DND-41 (cell line): ENCODE data around the gene NAV3.

ENCODE experiments used
- ATAC-seq: fragments of 200-7000 bp; cut with Tn5 transposase; 3 replicates; pipeline ENCODE4 v1.9.1; 2021; ENCODE audit warnings: low read depth; ENCODE audit not compliant: insufficient read depth
- DNase-seq: peaks from one replicate; pipeline ENCODE4 v3.0.0-alpha.2; 2020
- H2AFZ ChIP-seq: 2 replicates; pipeline ENCODE4 v1.6.0; 2012; ENCODE audit warnings: low read depth, low read length
- H3K27ac ChIP-seq: 2 replicates; pipeline ENCODE4 v1.5.1; 2012; ENCODE audit warnings: low read length, inconsistent platforms
- H3K27me3 ChIP-seq: fragments of 200-600 bp; sonication (generic); 2 replicates; pipeline ENCODE4 v1.6.0; 2012; ENCODE audit warnings: low read length, mild to moderate bottlenecking, inconsistent platforms; ENCODE audit not compliant: insufficient read depth, poor library complexity
- H3K36me3 ChIP-seq: 2 replicates; pipeline ENCODE4 v1.5.1; 2012; ENCODE audit warnings: low read length, inconsistent platforms; ENCODE audit not compliant: insufficient read depth
- H3K4me1 ChIP-seq: 2 replicates; pipeline ENCODE4 v1.5.1; 2012; ENCODE audit warnings: mild to moderate bottlenecking, low read length; ENCODE audit not compliant: insufficient read depth
- H3K4me2 ChIP-seq: 2 replicates; pipeline ENCODE4 v1.6.0; 2012; ENCODE audit warnings: mild to moderate bottlenecking, moderate library complexity, low read length, inconsistent platforms; ENCODE audit not compliant: insufficient read depth
- H3K4me3 ChIP-seq, 2 experiments: fragments of 200-600 bp in 1 of 2; shearing (Covaris generic) in 1 of 2; 2 replicates each; pipeline ENCODE4 v1.5.1; 2012 to 2016; ENCODE audit warnings: inconsistent platforms in 2 of 2, low read length in 2 of 2, mild to moderate bottlenecking in 2 of 2, low read depth in 1 of 2, moderate library complexity in 1 of 2
- H3K79me2 ChIP-seq: 2 replicates; pipeline ENCODE4 v1.6.0; 2012; ENCODE audit warnings: low read length, inconsistent platforms; ENCODE audit not compliant: insufficient read depth
- H3K9ac ChIP-seq: 2 replicates; pipeline ENCODE4 v1.6.0; 2012; ENCODE audit warnings: low read depth, mild to moderate bottlenecking, inconsistent platforms, low read length, moderate library complexity
- H3K9me3 ChIP-seq: 2 replicates; pipeline ENCODE4 v1.5.1; 2012; ENCODE audit warnings: low read length, moderate library complexity, mild to moderate bottlenecking, inconsistent platforms; ENCODE audit not compliant: insufficient read depth, severe bottlenecking
- H4K20me1 ChIP-seq: 2 replicates; pipeline ENCODE4 v1.6.0; 2012; ENCODE audit warnings: low read length; ENCODE audit not compliant: insufficient read depth
- EZH2 ChIP-seq: IDR thresholded peaks from 3 replicates; pipeline ENCODE4 v1.6.1; 2012; ENCODE audit warnings: borderline replicate concordance, low read depth, mild to moderate bottlenecking, moderate library complexity, low read length, inconsistent platforms; ENCODE audit not compliant: severe bottlenecking
- TF ChIP-seq, protein P1 (sequence below): IDR thresholded peaks from 2 replicates; pipeline ENCODE4 v1.5.1; 2012; ENCODE audit warnings: borderline replicate concordance, low read length, moderate library complexity, mild to moderate bottlenecking; ENCODE audit not compliant: poor library complexity, severe bottlenecking; ENCODE audit errors: extremely low read depth

The NAV3 gene

DNA sequence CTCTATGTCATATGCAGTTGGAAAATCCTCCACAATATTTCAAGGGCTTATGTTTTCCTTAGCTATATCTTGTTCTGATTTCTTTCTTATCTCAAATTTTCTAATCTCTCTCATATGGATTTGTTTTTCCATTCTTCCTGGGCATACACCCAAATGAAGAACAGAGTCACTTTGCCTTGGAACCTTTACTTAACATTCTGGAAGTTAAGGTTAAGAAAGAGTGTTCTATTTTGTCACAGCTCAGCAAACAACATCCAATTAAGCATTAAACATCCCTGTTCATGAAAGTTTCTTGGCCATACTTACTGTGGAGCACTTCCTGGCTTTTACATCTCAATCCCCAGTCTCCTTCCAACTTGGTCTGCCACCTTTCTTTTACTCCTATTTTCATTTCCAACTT lies 5.3 kb downstream of the NAV3 start:
- no peak for DNase-seq
- Histone ChIP-seq H3K27ac (no peak overlapping the region), H3K4me2 (no peak overlapping the region), H3K79me2 (no peaks in the 10 kb centered on the region), H3K36me3 (no peaks in the 10 kb centered on the region), H3K4me1 (no peaks in the 10 kb centered on the region), H3K27me3 (no peaks in the 10 kb centered on the region), H3K9me3 (no peaks in the 10 kb centered on the region), H2AFZ (no peak overlapping the region), H3K4me3 (no peak overlapping the region), H3K9ac (no peak overlapping the region), H4K20me1 (no peaks in the 10 kb centered on the region)
- no peak for ATAC-seq
- TF ChIP-seq, protein P1, sequence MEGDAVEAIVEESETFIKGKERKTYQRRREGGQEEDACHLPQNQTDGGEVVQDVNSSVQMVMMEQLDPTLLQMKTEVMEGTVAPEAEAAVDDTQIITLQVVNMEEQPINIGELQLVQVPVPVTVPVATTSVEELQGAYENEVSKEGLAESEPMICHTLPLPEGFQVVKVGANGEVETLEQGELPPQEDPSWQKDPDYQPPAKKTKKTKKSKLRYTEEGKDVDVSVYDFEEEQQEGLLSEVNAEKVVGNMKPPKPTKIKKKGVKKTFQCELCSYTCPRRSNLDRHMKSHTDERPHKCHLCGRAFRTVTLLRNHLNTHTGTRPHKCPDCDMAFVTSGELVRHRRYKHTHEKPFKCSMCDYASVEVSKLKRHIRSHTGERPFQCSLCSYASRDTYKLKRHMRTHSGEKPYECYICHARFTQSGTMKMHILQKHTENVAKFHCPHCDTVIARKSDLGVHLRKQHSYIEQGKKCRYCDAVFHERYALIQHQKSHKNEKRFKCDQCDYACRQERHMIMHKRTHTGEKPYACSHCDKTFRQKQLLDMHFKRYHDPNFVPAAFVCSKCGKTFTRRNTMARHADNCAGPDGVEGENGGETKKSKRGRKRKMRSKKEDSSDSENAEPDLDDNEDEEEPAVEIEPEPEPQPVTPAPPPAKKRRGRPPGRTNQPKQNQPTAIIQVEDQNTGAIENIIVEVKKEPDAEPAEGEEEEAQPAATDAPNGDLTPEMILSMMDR, result no peak
- no peak for TF ChIP-seq EZH2

DNA sequence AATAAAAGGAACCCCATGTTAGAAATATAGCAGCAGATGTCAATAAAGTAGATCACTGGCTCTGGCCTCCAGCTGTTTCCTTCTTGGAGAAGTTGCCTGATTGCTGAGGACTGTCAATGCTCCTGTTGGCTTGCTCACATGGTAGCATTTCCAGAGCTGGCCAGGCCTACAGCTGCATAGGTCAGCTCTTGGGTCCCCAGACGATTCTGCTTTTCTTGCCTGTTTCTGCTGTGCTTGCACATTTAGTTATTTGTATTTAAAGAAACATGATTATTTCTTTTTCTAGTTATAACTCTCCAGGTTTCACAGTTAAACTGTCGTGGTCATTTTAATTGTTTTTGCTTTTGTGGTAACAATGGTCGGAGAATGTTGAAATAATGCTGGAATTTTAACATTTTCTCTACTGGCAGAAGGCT lies 7.2 kb downstream of the NAV3 start:
- H3K9ac ChIP-seq, result no peak overlapping the region
- H3K27me3 ChIP-seq, result no peaks in the 10 kb centered on the region
- no peak overlapping the region for H3K27ac ChIP-seq
- H3K4me3 ChIP-seq, result no peak overlapping the region
- H3K79me2 ChIP-seq, result no peaks in the 10 kb centered on the region
- no peak for DNase-seq
- H3K9me3 ChIP-seq, result no peaks in the 10 kb centered on the region
- no peak for ATAC-seq
- no peak for TF ChIP-seq EZH2
- TF ChIP-seq, protein P1, result no peak
- no peak overlapping the region for H2AFZ ChIP-seq
- no peaks in the 10 kb centered on the region for H3K36me3 ChIP-seq
- H4K20me1 ChIP-seq, result no peaks in the 10 kb centered on the region
- H3K4me2 ChIP-seq, result no peak overlapping the region
- no peaks in the 10 kb centered on the region for H3K4me1 ChIP-seq

DNA sequence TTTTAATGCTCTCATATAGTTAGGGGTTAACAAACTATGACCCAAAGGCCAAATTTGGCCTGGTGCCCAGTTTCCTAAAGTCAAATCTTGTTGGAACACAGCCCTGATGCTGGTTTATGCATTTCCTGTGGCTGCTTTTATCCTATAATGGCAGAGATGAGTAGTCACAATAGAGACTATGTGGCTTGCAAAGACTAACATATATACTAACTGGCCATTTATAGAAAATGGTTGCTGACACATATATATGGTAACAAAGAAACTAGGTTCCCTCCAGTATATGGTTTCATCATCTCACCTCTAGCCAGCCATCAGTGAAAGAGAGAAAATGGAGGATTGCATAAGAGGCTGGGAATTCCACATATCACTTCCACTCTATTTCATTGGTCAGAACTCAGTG lies 10.8 kb downstream of the NAV3 start:
- no peaks in the 10 kb centered on the region for H4K20me1 ChIP-seq
- no peaks in the 10 kb centered on the region for H3K9me3 ChIP-seq
- H3K79me2 ChIP-seq, result no peaks in the 10 kb centered on the region
- no peak overlapping the region for H3K4me2 ChIP-seq
- H3K27me3 ChIP-seq, result no peaks in the 10 kb centered on the region
- H3K36me3 ChIP-seq, result no peaks in the 10 kb centered on the region
- no peak for DNase-seq
- no peaks in the 10 kb centered on the region for H3K4me1 ChIP-seq
- H3K4me3 ChIP-seq, result no peak overlapping the region
- H3K27ac ChIP-seq, result no peak overlapping the region
- ATAC-seq, result no peak
- no peak overlapping the region for H2AFZ ChIP-seq
- no peak overlapping the region for H3K9ac ChIP-seq
- TF ChIP-seq, protein P1, result no peak
- no peak for TF ChIP-seq EZH2

DNA sequence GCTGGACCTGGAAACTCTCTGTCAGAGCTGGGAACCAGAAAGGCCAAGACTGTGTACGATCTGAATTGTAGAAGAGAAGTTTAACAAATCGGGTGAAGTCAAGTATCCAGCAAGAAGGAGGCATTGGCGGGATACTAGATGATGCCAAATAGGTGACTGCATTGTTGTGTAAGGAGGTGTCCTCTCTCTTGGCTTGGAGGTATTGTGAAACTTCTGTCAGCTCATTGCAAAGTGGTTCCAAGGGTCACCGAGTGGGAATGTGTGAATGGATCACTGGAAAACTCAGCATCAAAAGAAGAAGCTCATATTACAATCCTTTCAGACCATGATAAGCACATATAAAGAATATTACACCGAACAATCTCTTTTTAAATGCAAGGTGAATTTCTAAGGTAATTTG lies 11.7 kb downstream of the NAV3 start:
- Histone ChIP-seq H2AFZ (no peak overlapping the region), H3K27ac (no peak overlapping the region), H3K4me3 (no peak overlapping the region), H3K9me3 (no peaks in the 10 kb centered on the region), H3K9ac (no peak overlapping the region), H4K20me1 (no peaks in the 10 kb centered on the region), H3K79me2 (no peaks in the 10 kb centered on the region), H3K4me1 (no peaks in the 10 kb centered on the region), H3K36me3 (no peaks in the 10 kb centered on the region), H3K4me2 (no peak overlapping the region), H3K27me3 (no peaks in the 10 kb centered on the region)
- ATAC-seq (no peak), DNase-seq (no peak)
- TF ChIP-seq, protein P1, result no peak
- no peak for TF ChIP-seq EZH2
